Testis (tissue), 3 donors: Measurements from ENCODE around the gene EXD3. TPM values are rescaled to one million over a fixed set of nuclear protein-coding genes. Genes with fewer than 3 reads are reported as not detected.

Source experiments
- DNase-seq: peaks from one replicate; pipeline ENCODE4 v3.0.0-alpha.2; 2019
- H3K27ac ChIP-seq, 2 donors: fragments of 200-600 bp; sonication (generic); one replicate each; pipeline ENCODE4 v1.5.1; 2019
- H3K27me3 ChIP-seq: fragments of 200-600 bp; sonication (generic); one replicate; pipeline ENCODE4 v1.5.1; 2019
- H3K36me3 ChIP-seq: fragments of 200-600 bp; sonication (generic); one replicate; pipeline ENCODE4 v1.5.1; 2017; ENCODE audit warnings: low read depth; ENCODE audit errors: missing control alignments
- H3K4me1 ChIP-seq: fragments of 200-600 bp; sonication (generic); one replicate; pipeline ENCODE4 v1.5.1; 2019
- H3K4me3 ChIP-seq, 2 donors: fragments of 200-600 bp; sonication (generic); one replicate each; pipeline ENCODE4 v1.5.1; 2017 to 2019
- H3K9me3 ChIP-seq: fragments of 200-600 bp; sonication (generic); one replicate; pipeline ENCODE4 v1.5.1; 2017
- POLR2A ChIP-seq: fragments of 450-650 bp; IDR thresholded peaks from one replicate; pipeline ENCODE4 v1.6.1; 2017; ENCODE audit warnings: antibody characterized with exemption, mild to moderate bottlenecking, moderate library complexity
- WGBS, 2 donors: methylation state at CpG; one replicate each; pipeline ENCODE4 v1.1.5; 2018; 5-methylcytosine and 5-hydroxymethylcytosine counted together
- intact Hi-C: fragments of 100-400 bp; cut with DNase I; formaldehyde crosslinking; loops from one replicate; pipeline ENCODE4 v1.15.1; 2023; ENCODE audit warnings: low total_unique reads
- polyA plus RNA-seq: library from polyadenylated mRNA; stranded (reverse); fragments of 350-450 nt; fragmentation: Illumina TruSeq; extraction: RNeasy Lipid Tissue Mini Kit (QIAGEN cat#74804); gene quantifications from one replicate; pipeline ENCODE4 v1.2.3, GENCODE V29; 2014; ENCODE audit warnings: low read depth, low replicate concordance; ENCODE audit not compliant: insufficient read depth
- total RNA-seq, 2 donors: library from RNA; depleted of rRNA; stranded (reverse); fragments of >200 nt; gene quantifications; one replicate each; pipeline ENCODE4 v1.2.3, GENCODE V29; 2016
- TF ChIP-seq, protein P1 (sequence below), 3 experiments: fragments of 450-650 bp in 2 of 3; fragments of 200-600 bp in 1 of 3; sonication (generic) in 1 of 3; IDR thresholded peaks; one replicate each; pipeline ENCODE4 v1.5.1; 2016 to 2019; ENCODE audit warnings: antibody characterized with exemption in 3 of 3, mild to moderate bottlenecking in 2 of 3, moderate library complexity in 1 of 3

Gene EXD3
- total and polyA plus RNA-seq, 3 donors from 2014 or later, result 8.9 to 24.5 (median 15.5) TPM

DNA sequence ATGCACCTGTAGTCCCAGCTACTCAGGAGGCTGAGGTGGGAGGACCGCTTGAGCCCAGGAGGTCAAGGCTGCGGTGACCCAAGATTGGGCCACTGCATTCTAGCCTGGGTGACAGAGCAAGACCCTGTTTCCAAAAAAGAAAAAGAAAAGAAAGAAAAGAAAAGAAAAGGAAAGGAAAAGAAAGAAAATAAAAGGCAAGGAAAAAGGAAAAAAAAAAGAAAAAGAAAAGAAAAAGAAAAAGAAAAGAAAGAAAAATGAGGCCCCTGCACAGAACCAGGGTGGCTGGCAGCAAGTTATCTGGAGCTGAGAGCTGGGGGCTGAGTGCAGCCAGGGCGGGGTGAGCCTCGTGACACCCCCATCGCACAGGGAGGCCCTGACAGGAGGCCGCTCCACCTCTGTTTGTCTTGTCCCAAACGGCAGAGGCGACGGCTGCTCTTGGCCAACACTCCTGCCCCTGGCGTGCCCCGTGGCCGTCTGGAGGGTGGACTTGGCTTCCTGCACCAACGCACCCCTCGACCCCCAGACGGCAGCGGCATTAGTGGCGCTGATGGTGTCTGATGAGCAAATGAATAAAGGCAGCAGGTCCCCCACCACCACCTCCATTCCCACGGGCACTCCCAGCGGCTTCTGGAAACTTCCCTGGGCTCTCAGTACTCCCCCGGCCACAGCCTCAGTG, 16.7 kb downstream of the EXD3 start:
- intact Hi-C loops, result loop anchor here (10.0 kb wide), 1 partner anchor 91 kb away; no protein-coding TSS in a partner anchor
- TF ChIP-seq, protein P1, sequence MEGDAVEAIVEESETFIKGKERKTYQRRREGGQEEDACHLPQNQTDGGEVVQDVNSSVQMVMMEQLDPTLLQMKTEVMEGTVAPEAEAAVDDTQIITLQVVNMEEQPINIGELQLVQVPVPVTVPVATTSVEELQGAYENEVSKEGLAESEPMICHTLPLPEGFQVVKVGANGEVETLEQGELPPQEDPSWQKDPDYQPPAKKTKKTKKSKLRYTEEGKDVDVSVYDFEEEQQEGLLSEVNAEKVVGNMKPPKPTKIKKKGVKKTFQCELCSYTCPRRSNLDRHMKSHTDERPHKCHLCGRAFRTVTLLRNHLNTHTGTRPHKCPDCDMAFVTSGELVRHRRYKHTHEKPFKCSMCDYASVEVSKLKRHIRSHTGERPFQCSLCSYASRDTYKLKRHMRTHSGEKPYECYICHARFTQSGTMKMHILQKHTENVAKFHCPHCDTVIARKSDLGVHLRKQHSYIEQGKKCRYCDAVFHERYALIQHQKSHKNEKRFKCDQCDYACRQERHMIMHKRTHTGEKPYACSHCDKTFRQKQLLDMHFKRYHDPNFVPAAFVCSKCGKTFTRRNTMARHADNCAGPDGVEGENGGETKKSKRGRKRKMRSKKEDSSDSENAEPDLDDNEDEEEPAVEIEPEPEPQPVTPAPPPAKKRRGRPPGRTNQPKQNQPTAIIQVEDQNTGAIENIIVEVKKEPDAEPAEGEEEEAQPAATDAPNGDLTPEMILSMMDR (IDR thresholded peaks at IDR 0.05), result no peak
- no peak for TF ChIP-seq POLR2A
- 26 to 33% methylated on average over 13 to 20 of the region's 20 CpGs for WGBS, 2 donors
- no peak for DNase-seq
- Histone ChIP-seq H3K9me3 (no peaks in the 10 kb centered on the region), H3K4me3 (peak overlapping the region; percentile 34 to 45), H3K36me3 (no peaks in the 10 kb centered on the region), H3K4me1 (peaks cover 27% of the 10 kb centered on the region), H3K27ac (peak overlapping the region; percentile 84), H3K27me3 (no peaks in the 10 kb centered on the region)

DNA sequence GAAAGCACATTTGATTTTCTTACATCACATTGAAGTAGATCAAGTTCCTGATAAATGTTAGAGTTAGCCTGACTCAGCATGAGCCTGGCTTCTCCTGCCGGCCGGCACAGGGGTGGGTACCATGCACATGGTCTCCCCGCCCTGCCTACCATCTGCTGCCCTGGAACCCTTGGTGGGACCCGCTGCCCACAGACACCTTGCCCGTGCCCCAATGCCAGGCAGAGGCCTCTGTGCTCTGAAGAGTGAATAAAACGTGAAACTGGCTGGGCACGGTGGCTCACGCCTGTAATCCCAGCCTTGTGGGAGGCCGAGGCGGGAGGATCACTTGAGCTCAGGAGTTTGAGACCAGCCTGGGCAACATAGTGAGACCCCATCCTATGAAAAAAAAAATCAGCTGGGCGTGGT, 17.3 kb downstream of the EXD3 start:
- no peak overlapping the region for H3K4me3 ChIP-seq
- peaks cover 22% of the 10 kb centered on the region for H3K4me1 ChIP-seq
- DNase-seq, result no peak
- H3K27me3 ChIP-seq, result no peaks in the 10 kb centered on the region
- intact Hi-C loops, result loop anchor here (10.0 kb wide), 1 partner anchor 91 kb away; no protein-coding TSS in a partner anchor
- 93 to 96% methylated on average over 11 of the region's 11 CpGs for WGBS, 2 donors
- no peak overlapping the region for H3K27ac ChIP-seq
- TF ChIP-seq POLR2A, result no peak
- TF ChIP-seq, protein P1 (IDR thresholded peaks at IDR 0.05), result no peak
- no peaks in the 10 kb centered on the region for H3K36me3 ChIP-seq
- no peaks in the 10 kb centered on the region for H3K9me3 ChIP-seq

DNA sequence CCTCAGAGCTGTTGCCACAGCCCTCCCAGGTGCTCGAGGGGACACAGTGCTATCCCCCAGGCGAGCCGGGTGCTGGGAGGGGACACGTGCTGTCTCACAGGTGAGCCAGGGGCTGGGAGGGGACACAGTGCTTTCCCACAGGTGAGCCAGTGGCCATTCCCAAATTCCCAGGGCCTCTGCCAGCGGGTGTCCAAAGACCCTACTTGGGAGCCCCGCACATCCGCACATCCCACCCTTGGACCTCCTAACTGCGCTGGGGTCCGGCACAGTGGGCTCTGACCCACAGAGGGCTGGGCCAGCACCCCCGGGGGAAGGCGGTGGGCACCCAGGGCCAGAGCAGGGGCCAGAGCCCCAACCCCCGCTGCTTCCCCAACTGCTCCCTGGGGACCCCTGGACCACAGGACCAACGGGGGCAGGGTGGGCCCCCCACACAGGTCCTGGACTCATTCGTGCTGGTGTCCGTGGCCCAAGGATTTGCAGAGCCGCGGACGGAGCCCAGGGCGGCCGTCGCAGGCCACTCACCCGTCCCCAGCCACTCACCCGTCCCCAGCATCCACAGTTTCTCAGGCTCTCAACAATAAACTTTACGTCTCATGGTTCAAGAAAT, 17.9 kb downstream of the EXD3 start:
- no peak overlapping the region for H3K4me3 ChIP-seq
- WGBS, 2 donors, result 90 to 92% methylated on average over 14 to 24 of the region's 24 CpGs
- H3K4me1 ChIP-seq, result peaks cover 19% of the 10 kb centered on the region
- TF ChIP-seq, protein P1 (IDR thresholded peaks at IDR 0.05), result no peak
- TF ChIP-seq POLR2A, result no peak
- DNase-seq, result no peak
- H3K36me3 ChIP-seq, result no peaks in the 10 kb centered on the region
- H3K27ac ChIP-seq, result no peak overlapping the region
- intact Hi-C loops, result loop anchor here (10.0 kb wide), 1 partner anchor 90 kb away; no protein-coding TSS in a partner anchor
- no peaks in the 10 kb centered on the region for H3K27me3 ChIP-seq
- no peaks in the 10 kb centered on the region for H3K9me3 ChIP-seq

DNA sequence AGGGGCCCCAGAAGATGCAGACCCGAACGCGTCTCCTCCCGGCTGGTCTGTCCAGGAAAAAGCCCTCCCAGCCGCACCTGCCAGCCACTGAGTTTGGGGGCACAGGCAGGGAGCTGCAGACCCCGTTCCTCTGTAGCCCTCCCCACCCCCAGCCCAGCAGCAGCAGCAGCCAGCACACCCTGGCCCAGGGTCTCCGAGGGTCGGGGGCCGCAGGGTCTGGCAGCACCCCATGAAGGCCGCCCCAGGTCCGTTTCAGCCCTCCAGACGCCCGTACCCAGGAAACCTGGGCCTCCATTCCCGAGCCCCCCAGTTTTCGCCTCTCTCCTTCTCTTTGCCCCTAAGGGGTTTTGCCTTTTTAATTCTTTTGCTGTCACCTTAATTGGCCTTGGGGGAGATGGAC, 19.7 kb downstream of the EXD3 start:
- Histone ChIP-seq H3K4me3 (no peak overlapping the region), H3K36me3 (no peaks in the 10 kb centered on the region), H3K9me3 (no peaks in the 10 kb centered on the region), H3K27ac (no peak overlapping the region), H3K4me1 (peaks cover 19% of the 10 kb centered on the region), H3K27me3 (no peaks in the 10 kb centered on the region)
- intact Hi-C loops, result loop anchor here (10.0 kb wide), 1 partner anchor 88 kb away; no protein-coding TSS in a partner anchor
- TF ChIP-seq, protein P1 (IDR thresholded peaks at IDR 0.05), result no peak
- TF ChIP-seq POLR2A, result no peak
- 95 to 96% methylated on average over 12 to 15 of the region's 15 CpGs for WGBS, 2 donors
- no peak for DNase-seq
